AG09319 (cell line): ENCODE data around the gene PUM1.

Experiments
- DNase-seq: peaks from one replicate; pipeline ENCODE4 v3.0.0-alpha.2; 2010; ENCODE audit warnings: low read depth; ENCODE audit errors: extremely low read depth
- TF ChIP-seq, protein P1 (sequence below): IDR thresholded peaks from 2 replicates; pipeline ENCODE4 v1.5.1; 2011; ENCODE audit warnings: low read depth, mild to moderate bottlenecking, inconsistent platforms, low read length, moderate library complexity

The PUM1 gene

DNA sequence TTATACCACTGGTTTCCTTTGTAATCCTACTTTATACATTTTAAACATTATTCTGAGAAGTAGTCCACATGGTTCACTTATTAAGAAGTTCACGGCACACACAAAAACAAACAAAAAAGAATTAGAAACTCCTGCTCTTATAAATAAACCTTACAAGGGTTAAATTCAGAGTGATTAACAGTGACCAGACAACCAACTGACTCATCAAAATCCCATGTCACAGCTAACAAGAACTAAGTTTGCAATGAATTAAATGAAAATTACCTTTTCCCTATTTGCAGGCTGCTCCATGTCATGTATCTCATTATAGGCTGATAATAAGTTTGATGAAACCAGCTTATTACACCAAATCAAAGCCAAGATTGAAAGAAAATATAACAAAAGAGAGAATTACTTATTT is 77.5 kb downstream of the PUM1 start:
- TF ChIP-seq, protein P1, sequence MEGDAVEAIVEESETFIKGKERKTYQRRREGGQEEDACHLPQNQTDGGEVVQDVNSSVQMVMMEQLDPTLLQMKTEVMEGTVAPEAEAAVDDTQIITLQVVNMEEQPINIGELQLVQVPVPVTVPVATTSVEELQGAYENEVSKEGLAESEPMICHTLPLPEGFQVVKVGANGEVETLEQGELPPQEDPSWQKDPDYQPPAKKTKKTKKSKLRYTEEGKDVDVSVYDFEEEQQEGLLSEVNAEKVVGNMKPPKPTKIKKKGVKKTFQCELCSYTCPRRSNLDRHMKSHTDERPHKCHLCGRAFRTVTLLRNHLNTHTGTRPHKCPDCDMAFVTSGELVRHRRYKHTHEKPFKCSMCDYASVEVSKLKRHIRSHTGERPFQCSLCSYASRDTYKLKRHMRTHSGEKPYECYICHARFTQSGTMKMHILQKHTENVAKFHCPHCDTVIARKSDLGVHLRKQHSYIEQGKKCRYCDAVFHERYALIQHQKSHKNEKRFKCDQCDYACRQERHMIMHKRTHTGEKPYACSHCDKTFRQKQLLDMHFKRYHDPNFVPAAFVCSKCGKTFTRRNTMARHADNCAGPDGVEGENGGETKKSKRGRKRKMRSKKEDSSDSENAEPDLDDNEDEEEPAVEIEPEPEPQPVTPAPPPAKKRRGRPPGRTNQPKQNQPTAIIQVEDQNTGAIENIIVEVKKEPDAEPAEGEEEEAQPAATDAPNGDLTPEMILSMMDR = no peak
- no peak for DNase-seq

DNA sequence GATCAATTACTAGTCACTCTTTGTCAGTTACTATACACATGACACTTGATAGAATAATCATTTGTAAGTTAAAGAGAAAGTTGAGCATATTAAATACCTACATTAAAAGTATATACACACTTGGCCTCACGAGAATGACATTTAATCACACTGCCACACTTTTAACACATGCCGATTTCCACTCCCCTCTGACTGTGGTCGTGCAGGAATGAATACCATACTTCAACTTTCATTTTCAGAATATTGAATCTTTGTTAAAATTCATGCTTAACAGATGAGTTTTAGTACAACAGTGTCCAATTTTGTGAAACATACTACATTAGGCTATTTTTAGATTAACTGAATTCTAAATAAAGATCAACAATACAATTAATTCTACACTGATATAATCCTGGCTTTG is 78.8 kb downstream of the PUM1 start:
- no peak for DNase-seq
- TF ChIP-seq, protein P1 = no peak

DNA sequence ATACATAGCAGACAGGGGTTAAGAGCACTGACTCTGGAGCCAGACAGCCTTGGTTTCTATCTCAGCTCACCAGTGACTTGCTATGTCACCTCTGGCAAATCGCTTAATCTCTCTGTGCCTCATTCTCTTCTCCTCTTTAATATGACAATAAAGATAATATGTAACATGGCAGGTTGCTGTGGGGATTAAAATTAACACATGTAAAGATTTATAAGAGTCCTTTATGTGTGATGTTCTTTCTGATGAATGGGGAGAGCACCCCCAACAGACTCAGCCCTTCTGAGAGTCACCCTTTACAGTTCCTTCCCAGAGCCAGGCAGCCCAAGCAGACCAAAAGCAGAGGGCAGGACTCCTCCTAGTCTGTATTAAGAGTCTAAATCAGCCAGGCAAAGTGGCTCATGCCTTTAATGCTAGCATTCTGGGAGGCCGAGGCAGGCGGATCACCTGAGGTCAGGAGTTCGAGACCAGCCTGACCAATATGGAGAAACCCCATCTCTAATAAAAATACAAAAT is 80.5 kb downstream of the PUM1 start:
- no peak for DNase-seq

DNA sequence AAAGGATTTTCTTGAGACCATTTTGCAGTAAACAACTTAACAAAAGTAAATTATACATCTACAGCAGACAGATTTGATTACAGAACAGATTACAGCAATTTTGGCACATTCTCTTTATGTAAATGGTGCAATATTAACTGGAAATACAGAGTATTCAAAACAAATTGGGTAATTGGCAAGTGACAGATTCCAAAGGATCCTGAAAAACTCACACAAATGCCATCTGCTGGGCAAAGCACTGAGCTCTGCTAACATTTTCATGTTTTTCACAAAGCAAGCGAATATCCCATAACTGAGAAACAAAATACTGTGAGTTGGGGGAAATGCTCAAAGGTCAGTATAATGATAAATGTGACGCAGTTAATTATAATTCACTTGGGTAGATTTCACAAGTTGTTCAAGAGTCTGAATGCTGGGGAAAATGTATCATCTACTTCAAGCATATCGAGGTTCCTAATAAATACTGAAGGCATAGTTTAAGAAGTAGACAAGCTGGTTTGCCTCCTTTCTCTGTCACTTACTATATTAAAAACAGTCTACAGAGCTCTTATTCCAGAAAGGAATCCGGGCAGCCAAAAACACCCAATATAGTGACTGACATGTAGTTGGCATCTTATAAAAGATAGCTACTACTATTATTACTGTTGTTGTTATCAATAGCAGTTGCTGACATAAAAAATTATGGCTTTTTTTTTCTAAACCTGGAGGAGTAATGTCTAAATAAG is 81.2 kb downstream of the PUM1 start:
- no peak for DNase-seq
- TF ChIP-seq, protein P1 = peak; percentile 19

More for the DNA sequence above, 80.5 kb downstream of the PUM1 start:
- TF ChIP-seq, protein P1 = no peak

DNA sequence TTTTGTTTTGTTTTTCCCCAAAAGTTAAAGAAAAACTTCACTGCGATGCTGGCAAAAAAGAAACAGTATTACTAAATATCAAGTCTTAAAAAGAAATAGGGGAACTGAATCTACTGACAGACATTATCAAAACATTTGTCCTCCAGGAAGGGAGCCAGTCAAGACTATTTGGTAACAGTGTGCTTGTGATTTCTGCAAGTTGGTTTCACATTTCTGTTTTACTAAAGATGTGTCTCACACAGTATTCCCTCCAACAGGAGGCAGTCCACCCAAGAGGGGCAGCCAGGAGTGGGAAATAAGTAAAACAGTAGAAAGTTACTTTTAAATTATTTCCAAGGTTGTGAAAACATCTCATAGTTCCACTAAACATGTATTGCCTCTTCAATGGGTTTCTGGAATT is 82.6 kb downstream of the PUM1 start:
- TF ChIP-seq, protein P1 = peak; percentile 51
- peak; percentile 25 for DNase-seq

DNA sequence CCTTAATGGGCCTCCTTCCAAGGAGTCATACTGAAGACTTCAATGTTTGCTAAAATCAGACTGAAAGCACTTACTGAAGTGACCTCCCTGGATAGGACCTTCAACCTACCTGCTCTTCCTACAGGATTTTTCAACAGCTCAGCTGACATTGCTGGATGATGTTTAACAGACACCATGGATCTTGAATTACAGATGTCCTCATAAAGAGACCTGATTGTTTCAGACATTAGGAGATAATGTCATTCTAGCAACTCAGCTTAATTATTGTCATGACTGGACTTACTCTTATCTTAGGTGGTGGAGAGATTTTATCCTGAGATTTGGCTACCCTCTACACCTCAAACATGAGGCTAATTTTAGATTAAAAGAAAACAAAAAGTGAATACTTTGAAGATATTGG is 83.1 kb downstream of the PUM1 start:
- TF ChIP-seq, protein P1 = no peak
- no peak for DNase-seq

DNA sequence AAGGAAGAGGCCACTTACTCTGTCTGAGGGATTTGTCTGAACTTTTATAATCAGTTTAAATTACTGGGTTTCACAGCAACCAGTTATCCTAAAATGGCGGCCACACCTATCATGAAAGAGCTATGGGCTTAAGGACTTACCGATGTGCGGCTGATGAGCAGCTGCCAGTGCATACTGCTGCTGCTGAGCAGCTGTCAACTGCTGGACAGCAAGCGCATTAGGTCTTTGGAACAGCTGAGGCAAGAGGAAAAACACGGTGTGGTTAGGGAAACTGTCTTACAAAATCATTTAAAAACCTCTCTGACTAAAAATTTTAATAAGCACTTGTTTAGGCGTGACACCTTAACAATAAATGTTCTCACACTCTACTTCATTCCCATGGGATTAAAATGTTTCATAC is 84.3 kb downstream of the PUM1 start:
- TF ChIP-seq, protein P1 = no peak
- no peak for DNase-seq
